HFF-Myc (cell line): ENCODE data around the gene CENPX.

ENCODE experiments used
- DNase-seq: peaks from one replicate; pipeline ENCODE4 v3.0.0-alpha.2; 2011; ENCODE audit warnings: low read depth; ENCODE audit errors: extremely low read depth
- H3K4me3 ChIP-seq: replicated peaks from 2 replicates; pipeline ENCODE4 v1.5.1; 2011; ENCODE audit warnings: low read depth, mild to moderate bottlenecking, control low read depth, low read length
- CTCF ChIP-seq: IDR thresholded peaks from 2 replicates; pipeline ENCODE4 v1.5.1; 2012; ENCODE audit warnings: mild to moderate bottlenecking, low read depth, low read length, control low read depth; ENCODE audit errors: missing control alignments

Gene CENPX

GRCh38 chr17:82006468-82007227 lies 16.0 kb downstream of the CENPX start:
- DNase-seq, result no peak
- TF ChIP-seq CTCF, result no peak
- no peak overlapping the region for H3K4me3 ChIP-seq

- DNase-seq, result no peak
- TF ChIP-seq CTCF, result no peak
- H3K4me3 ChIP-seq, result no peak overlapping the region
Observed at GRCh38 chr17:82005701-82006348, 16.9 kb downstream of the CENPX start.

- H3K4me3 ChIP-seq, result no peak overlapping the region
- TF ChIP-seq CTCF, result no peak
- DNase-seq, result no peak
Observed at GRCh38 chr17:82004517-82005455, 17.9 kb downstream of the CENPX start.

- no peak overlapping the region for H3K4me3 ChIP-seq
- no peak for TF ChIP-seq CTCF
- DNase-seq, result peak; percentile 81
Observed at GRCh38 chr17:82003411-82004381, 19.0 kb downstream of the CENPX start.

- H3K4me3 ChIP-seq, result no peak overlapping the region
- no peak for TF ChIP-seq CTCF
- no peak for DNase-seq
Observed at GRCh38 chr17:82001571-82002056, 21.1 kb downstream of the CENPX start.
